Measurements from ENCODE around the gene SLC39A2. TPM values are rescaled to one million over a fixed set of nuclear protein-coding genes. Genes with fewer than 3 reads are reported as not detected.

Gene SLC39A2
- total and polyA plus RNA-seq, 9 of the 15 experiments (the other 6 are each of a cell fraction or from before 2014, with no cell fraction given): 0.06 to 0.09 TPM; not detected in 7

GRCh38 chr14:20989471-20989786 is 9.7 kb upstream of the SLC39A2 start:
- H3K4me3 ChIP-seq: peak overlapping the region; percentile 74; the same call in 1 of the 2 replicates
- DNase-seq (ENCODE audit: extremely low read depth in 1 of 4, low spot score in 3 of 4) (peak in 2 of 4 experiments; percentile 72 to 74), ATAC-seq (no peak), FAIRE-seq (no peak)
- peak overlapping the region in 1 of 2 experiments; percentile 70; a peak in 2 of 4 replicates for H3K9ac ChIP-seq (ENCODE audit: insufficient read depth in 1 of 2, low read depth in 2 of 2, low read length in 2 of 2)
- peaks cover 7 to 10% of the 10 kb centered on the region in 2 experiments; a peak in 3 of 5 replicates for H3K4me1 ChIP-seq (replicated peaks in 1 of 2; ENCODE audit: control insufficient read depth in 2 of 2, insufficient read depth in 2 of 2, low read length in 2 of 2)
- TF ChIP-seq POLR2H (tag; IDR thresholded peaks at IDR 0.05; ENCODE audit: low read depth) (peak; percentile 68), GABPA (tag; conservative IDR thresholded peaks at IDR 0.05; ENCODE audit: low read depth) (0 out of 2 replicates have a peak, but pooled peaks have one; percentile 88), TAF1 (IDR thresholded peaks at IDR 0.05; ENCODE audit: control insufficient read depth, extremely low read depth, insufficient read depth, low read length, severe bottlenecking) (peak; percentile 1), VEZF1 (CRISPR knock-in tag; IDR thresholded peaks at IDR 0.05) (peak; percentile 85; the same call in 1 of the 2 replicates), EGR1 (conservative IDR thresholded peaks at IDR 0.05) (no peak)
- H3K4me2 ChIP-seq (ENCODE audit: insufficient read depth, low read length): peak overlapping the region; percentile 92
- peaks cover 27% of the 10 kb centered on the region for H3K36me3 ChIP-seq (ENCODE audit: control insufficient read depth, insufficient read depth, low read length)
- H3K79me2 ChIP-seq (ENCODE audit: control insufficient read depth, insufficient read depth, low read length): peaks cover 23% of the 10 kb centered on the region
- in situ Hi-C loops (cut with MboI): no loop called here
- no TSS peak for BruUV-seq (replicated peaks)
- H3K9me1 ChIP-seq (ENCODE audit: control insufficient read depth, insufficient read depth, low read length): no peaks in the 10 kb centered on the region
- no peaks in the 10 kb centered on the region for H3K27me3 ChIP-seq (ENCODE audit: control insufficient read depth in 2 of 2, insufficient read depth in 2 of 2, low read length in 2 of 2)
- intact Hi-C loops (cut with micrococcal nuclease): no loop called here
- peak overlapping the region; percentile 79 for H3K27ac ChIP-seq (ENCODE audit: extremely low read depth, low read depth, low read length)
- no peaks in the 10 kb centered on the region for H4K20me1 ChIP-seq (replicated peaks; ENCODE audit: control insufficient read depth, insufficient read depth, low read length)
- H3K9me3 ChIP-seq (replicated peaks; ENCODE audit: control insufficient read depth, insufficient read depth, low read depth, low read length): no peaks in the 10 kb centered on the region
- H2AFZ ChIP-seq (ENCODE audit: low read depth, low read length): peak overlapping the region; percentile 91
- CTCF ChIA-PET (ENCODE audit: low intra/inter-chr PET ratio): no interaction called here
- 3% methylated on average over 4 of the region's 11 CpGs for WGBS (ENCODE audit: insufficient coverage, low coverage, missing lambda C conversion rate)
- POLR2A ChIA-PET: no interaction called here

Data from K562 (cell line).